H4 (cell line): ENCODE data around the gene SOCS3. TPM values are rescaled to one million over a fixed set of nuclear protein-coding genes. Genes with fewer than 3 reads are reported as not detected.
"Not testable (repeated sequence)": the region's sequence is repeated elsewhere in the genome, so short reads cannot be mapped to it uniquely, and the experiment has no call there.

ENCODE experiments used
- DNase-seq: peaks from one replicate; pipeline ENCODE4 v3.0.0-alpha.2; 2015; ENCODE audit warnings: low spot score
- total RNA-seq: library from RNA; depleted of rRNA; stranded (reverse); fragments of >200 nt; shearing (Covaris generic); gene quantifications from 2 replicates; pipeline ENCODE4 v1.2.3, GENCODE V29; 2014; rRNA removed

Gene SOCS3
- total RNA-seq, 1 experiment from 2014 or later: 29.2 TPM

DNA sequence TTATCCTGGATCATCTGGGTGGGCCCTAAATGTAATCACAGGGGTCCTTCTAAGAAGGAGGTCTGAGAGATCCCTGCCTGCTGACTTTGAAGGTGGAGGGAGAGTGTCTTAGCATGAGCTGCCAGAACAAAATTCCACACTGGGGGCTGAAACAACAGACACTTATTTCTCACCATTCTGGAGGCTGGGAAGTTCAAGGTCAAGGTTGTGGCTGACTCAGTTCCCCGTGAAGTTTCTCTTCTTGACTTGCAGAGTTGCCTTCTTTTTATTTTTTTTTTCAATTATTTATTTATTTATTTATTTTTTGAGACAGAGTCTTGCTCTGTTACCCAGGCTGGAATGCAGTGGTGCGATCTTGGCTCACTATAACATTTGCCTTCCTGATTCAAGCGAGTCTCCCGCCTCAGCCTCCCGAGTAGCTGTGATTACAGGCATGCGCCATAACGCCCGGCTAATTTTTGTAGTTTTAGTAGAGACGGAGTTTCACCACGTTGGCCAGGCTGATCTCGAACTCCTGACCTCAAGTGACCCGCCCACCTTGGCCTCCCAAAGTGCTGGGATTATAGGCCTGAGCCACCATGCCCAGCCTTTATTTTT lies 50.1 kb downstream of the SOCS3 start:
- not testable (repeated sequence) for DNase-seq

DNA sequence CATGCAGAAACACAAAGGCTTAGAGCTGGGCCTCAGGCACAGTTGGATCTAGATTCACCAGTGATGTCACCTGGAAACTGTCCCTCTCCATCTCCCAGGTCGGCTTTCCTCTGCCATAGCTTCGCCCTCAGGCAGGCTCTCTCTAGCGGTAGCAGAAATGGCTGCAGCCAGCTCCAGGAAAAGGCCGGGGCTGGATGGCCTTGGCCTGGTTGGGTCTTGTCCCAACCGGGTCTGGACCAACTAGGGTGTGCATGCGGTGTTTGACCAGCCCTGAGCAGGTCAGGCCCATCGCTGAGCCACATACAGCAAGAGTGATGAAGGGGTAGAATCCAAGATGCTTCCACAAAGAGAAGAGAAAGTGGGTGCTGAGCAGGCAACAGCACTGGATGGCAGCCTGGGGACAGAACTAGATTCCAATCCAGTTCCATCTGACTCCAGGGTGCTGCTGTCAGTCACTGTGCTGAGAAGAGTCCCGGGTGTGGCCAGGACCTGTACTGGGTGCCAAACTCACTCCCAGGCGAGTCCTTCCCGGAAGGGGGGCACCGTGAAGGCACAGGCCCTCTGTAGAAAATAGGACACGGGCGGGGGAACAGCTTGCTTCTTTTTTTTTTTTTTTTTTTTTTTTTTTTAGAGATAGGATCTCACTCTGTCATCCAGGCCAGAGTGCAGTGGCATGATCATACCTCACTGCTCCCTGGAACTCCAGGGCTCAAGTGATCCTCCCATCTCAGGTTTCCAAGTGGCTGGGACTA lies 51.8 kb downstream of the SOCS3 start:
- DNase-seq: no peak

DNA sequence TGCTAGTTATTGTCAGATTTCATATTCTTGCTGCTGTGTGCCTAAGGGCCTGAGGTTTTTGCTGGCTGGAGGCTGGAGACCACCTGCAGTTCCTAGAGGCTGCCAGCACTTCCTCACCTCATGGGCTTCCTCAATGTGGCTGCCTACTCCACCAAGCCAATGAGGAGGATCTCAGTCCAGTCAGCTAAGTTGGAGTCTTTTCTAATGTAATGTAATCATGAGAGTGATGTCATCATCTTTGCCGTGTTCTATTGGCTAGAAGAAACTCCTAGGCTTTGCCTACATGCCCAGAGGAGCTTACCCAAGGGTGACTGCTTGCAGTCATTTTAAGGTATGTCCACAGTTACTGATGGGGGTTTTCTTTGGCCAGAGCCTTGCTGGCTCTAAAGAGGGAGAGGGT lies 53.0 kb downstream of the SOCS3 start:
- no peak for DNase-seq

Other genes starting within 250 kb of the SOCS3 start
- 2.7 and 7.9 TPM in 2 replicates for gene TMC6, start 231.3 kb downstream of the SOCS3 start, total RNA-seq
- gene TMC8, start 229.3 kb downstream of the SOCS3 start, total RNA-seq: 0.02 TPM in 1 of 2 replicates, not detected in the other
- gene C17orf99, start 213.7 kb downstream of the SOCS3 start, total RNA-seq: not detected in 2 replicates
- gene SYNGR2, start 191.5 kb downstream of the SOCS3 start, total RNA-seq: 24.6 and 30.1 TPM in 2 replicates
- gene TK1, start 173.0 kb downstream of the SOCS3 start, total RNA-seq: 188 and 253 TPM in 2 replicates
- gene AFMID, start 172.7 kb downstream of the SOCS3 start, total RNA-seq: 24.5 and 33.1 TPM in 2 replicates
- 154 and 157 TPM in 2 replicates for gene BIRC5, start 145.8 kb downstream of the SOCS3 start, total RNA-seq
- not detected in 2 replicates for gene TMEM235, start 128.4 kb downstream of the SOCS3 start, total RNA-seq
- 20.4 and 27.5 TPM in 2 replicates for gene PGS1, start 18.6 kb upstream of the SOCS3 start, total RNA-seq
- 0.02 TPM in 1 of 2 replicates, not detected in the other for gene DNAH17, start 217.3 kb upstream of the SOCS3 start, total RNA-seq